ENCODE results near the gene ZNF646.

DNA sequence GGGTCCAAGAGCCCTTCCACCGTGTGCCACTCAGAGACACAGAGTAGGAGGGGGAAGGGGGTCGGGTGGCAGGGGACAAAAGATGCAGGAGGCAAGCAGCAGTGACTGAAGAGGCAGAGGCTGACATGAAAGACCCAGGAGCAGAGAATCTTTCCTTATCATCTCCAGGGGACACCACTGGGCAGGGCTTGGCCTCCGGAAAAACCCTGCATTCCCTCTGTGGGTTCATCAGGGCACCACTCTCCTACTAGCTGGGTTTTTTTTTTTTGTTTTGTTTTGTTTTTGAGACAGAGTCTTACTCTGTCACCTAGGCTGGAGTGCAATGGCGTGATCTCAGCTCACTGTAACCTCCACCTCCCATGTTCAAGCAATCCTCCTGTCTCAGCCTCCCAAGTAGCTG is 42.9 kb upstream of the ZNF646 start:
- TF ChIP-seq, protein P1, sequence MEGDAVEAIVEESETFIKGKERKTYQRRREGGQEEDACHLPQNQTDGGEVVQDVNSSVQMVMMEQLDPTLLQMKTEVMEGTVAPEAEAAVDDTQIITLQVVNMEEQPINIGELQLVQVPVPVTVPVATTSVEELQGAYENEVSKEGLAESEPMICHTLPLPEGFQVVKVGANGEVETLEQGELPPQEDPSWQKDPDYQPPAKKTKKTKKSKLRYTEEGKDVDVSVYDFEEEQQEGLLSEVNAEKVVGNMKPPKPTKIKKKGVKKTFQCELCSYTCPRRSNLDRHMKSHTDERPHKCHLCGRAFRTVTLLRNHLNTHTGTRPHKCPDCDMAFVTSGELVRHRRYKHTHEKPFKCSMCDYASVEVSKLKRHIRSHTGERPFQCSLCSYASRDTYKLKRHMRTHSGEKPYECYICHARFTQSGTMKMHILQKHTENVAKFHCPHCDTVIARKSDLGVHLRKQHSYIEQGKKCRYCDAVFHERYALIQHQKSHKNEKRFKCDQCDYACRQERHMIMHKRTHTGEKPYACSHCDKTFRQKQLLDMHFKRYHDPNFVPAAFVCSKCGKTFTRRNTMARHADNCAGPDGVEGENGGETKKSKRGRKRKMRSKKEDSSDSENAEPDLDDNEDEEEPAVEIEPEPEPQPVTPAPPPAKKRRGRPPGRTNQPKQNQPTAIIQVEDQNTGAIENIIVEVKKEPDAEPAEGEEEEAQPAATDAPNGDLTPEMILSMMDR (IDR thresholded peaks at IDR 0.05) = no peak
- TF ChIP-seq POLR2A (IDR thresholded peaks at IDR 0.05) = no peak
- TF ChIP-seq EP300 (IDR thresholded peaks at IDR 0.05) = no peak

All from gastroesophageal sphincter (tissue), 3 donors.